Neuronal stem cell (in vitro differentiated cells): ENCODE measurements around the gene VAMP4.
"Not testable (repeated sequence)": the region's sequence is repeated elsewhere in the genome, so short reads cannot be mapped to it uniquely, and the experiment has no call there.

Source experiments
- DNase-seq: peaks from one replicate; pipeline ENCODE4 v3.0.0-alpha.2; 2013; ENCODE audit warnings: low spot score
- H2AFZ ChIP-seq: one replicate; pipeline ENCODE4 v1.6.1; 2013; ENCODE audit warnings: mild to moderate bottlenecking, low read length, inconsistent platforms
- H2AK5ac ChIP-seq: 2 replicates; pipeline ENCODE4 v1.6.1; 2013; ENCODE audit warnings: low read depth, mild to moderate bottlenecking, inconsistent platforms, low read length, moderate library complexity, mixed read lengths
- H2BK120ac ChIP-seq: 2 replicates; pipeline ENCODE4 v1.6.1; 2013; ENCODE audit warnings: low read depth, mild to moderate bottlenecking, inconsistent platforms, low read length, moderate library complexity, mixed read lengths
- H2BK12ac ChIP-seq: one replicate; pipeline ENCODE4 v1.6.1; 2013; ENCODE audit warnings: low read length, inconsistent platforms
- H2BK15ac ChIP-seq: 2 replicates; pipeline ENCODE4 v1.6.1; 2013; ENCODE audit warnings: mild to moderate bottlenecking, low read length, inconsistent platforms, mixed read lengths
- H2BK5ac ChIP-seq: one replicate; pipeline ENCODE4 v1.6.1; 2013; ENCODE audit warnings: inconsistent platforms, mild to moderate bottlenecking, low read length, moderate library complexity
- H3K14ac ChIP-seq: one replicate; pipeline ENCODE4 v1.6.1; 2013; ENCODE audit warnings: low read length, inconsistent platforms
- H3K18ac ChIP-seq: 2 replicates; pipeline ENCODE4 v1.6.1; 2013; ENCODE audit warnings: low read length, inconsistent platforms
- H3K23ac ChIP-seq: 2 replicates; pipeline ENCODE4 v1.6.1; 2013; ENCODE audit warnings: low read depth, mild to moderate bottlenecking, mixed read lengths, low read length, inconsistent platforms; ENCODE audit not compliant: poor library complexity
- H3K27ac ChIP-seq: replicated peaks from 3 replicates; pipeline ENCODE4 v1.5.1; 2013; ENCODE audit warnings: low read length, inconsistent platforms
- H3K27me3 ChIP-seq, 3 experiments: 2 replicates each; pipeline ENCODE4 v1.6.1; 2013; ENCODE audit warnings: low read length in 3 of 3, mild to moderate bottlenecking in 2 of 3, inconsistent platforms in 1 of 3, low read depth in 1 of 3, mixed read lengths in 1 of 3, moderate library complexity in 1 of 3; ENCODE audit not compliant: control insufficient read depth in 3 of 3, insufficient read depth in 3 of 3
- H3K36me3 ChIP-seq, 2 donors: replicated peaks in 1 of 2; 2 replicates each; pipeline ENCODE4 v1.6.1; 2013; ENCODE audit warnings: low read length in 2 of 2; ENCODE audit not compliant: control insufficient read depth in 2 of 2, insufficient read depth in 2 of 2
- H3K4ac ChIP-seq: 2 replicates; pipeline ENCODE4 v1.6.1; 2013; ENCODE audit warnings: inconsistent platforms, mild to moderate bottlenecking, low read length, moderate library complexity
- H3K4me1 ChIP-seq, 2 donors: 1 replicate in 1 of 2; 2 replicates in 1 of 2; pipeline ENCODE4 v1.6.1; 2013; ENCODE audit warnings: low read length in 2 of 2, low read depth in 1 of 2; ENCODE audit not compliant: control insufficient read depth in 2 of 2, insufficient read depth in 1 of 2
- H3K4me2 ChIP-seq: one replicate; pipeline ENCODE4 v1.6.1; 2013; ENCODE audit warnings: mild to moderate bottlenecking, low read length, inconsistent platforms; ENCODE audit not compliant: insufficient read depth, poor library complexity, severe bottlenecking
- H3K4me3 ChIP-seq, 2 donors: 2 replicates each; pipeline ENCODE4 v1.5.1; 2013; ENCODE audit warnings: low read length in 2 of 2, mild to moderate bottlenecking in 2 of 2, inconsistent platforms in 1 of 2, moderate library complexity in 1 of 2
- H3K79me1 ChIP-seq: one replicate; pipeline ENCODE4 v1.6.1; 2013; ENCODE audit warnings: low read depth, mild to moderate bottlenecking, inconsistent platforms, low read length, moderate library complexity
- H3K9ac ChIP-seq: one replicate; pipeline ENCODE4 v1.6.1; 2013; ENCODE audit warnings: mild to moderate bottlenecking, low read depth, low read length, inconsistent platforms; ENCODE audit not compliant: poor library complexity
- H3K9me3 ChIP-seq, 2 donors: replicated peaks in 1 of 2; 2 replicates each; pipeline versions ENCODE3 to v1.6.1; 2013; ENCODE audit warnings: low read length in 2 of 2, mild to moderate bottlenecking in 2 of 2, inconsistent platforms in 1 of 2, low read depth in 1 of 2, mixed read lengths in 1 of 2, moderate library complexity in 1 of 2; ENCODE audit not compliant: control insufficient read depth in 2 of 2, insufficient read depth in 1 of 2
- H4K8ac ChIP-seq: one replicate; pipeline ENCODE4 v1.6.1; 2013; ENCODE audit warnings: low read depth, mild to moderate bottlenecking, inconsistent platforms, low read length, moderate library complexity
- H4K91ac ChIP-seq: one replicate; pipeline ENCODE4 v1.6.1; 2013; ENCODE audit warnings: low read length, low read depth, mild to moderate bottlenecking, inconsistent platforms; ENCODE audit not compliant: poor library complexity
- WGBS, 2 donors: extraction: QIAGEN DNeasy Blood & Tissue Kit; methylation state at CpG; one replicate each; pipeline ENCODE4 v1.1.7; 2013; ENCODE audit warnings: missing lambda C conversion rate in 2 of 2, mixed read lengths in 1 of 2; ENCODE audit not compliant: insufficient read length in 2 of 2, insufficient replicate concordance in 1 of 2; ENCODE audit errors: extremely low coverage in 2 of 2; 5-methylcytosine and 5-hydroxymethylcytosine counted together

The VAMP4 gene

DNA sequence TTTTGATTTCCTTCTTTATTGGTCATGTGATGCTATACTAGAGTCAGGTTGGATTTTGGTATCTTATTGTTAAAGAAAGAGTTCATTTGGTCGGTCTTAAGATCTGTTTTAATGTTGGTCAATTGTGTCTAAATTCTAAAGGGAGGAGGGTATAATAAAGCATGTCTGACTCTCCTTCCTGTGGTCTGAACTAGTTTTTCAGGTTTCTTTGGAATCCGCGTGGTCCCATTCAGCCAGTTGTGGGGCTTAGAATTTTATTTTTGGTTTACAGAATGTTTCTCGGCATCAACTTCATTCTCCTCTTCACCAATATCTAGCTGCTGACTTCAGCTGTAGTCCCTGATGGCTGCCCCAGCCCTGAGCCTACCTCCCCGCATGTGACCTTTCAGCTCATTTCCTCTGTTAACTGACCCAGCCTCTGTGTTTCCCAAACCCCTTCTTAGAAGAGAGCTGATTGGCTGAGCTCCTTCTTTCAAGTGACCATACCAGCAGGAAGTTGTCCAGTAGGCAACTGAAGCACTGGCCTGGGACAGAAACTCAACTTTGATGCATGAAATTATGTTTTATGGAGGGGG is 80.7 kb downstream of the VAMP4 start:
- H2AK5ac ChIP-seq, result no peak overlapping the region
- H2BK120ac ChIP-seq, result no peak overlapping the region
- H2AFZ ChIP-seq, result peak overlapping the region; percentile 81
- DNase-seq, result no peak
- H3K18ac ChIP-seq, result no peak overlapping the region
- H2BK12ac ChIP-seq, result no peak overlapping the region
- H3K79me1 ChIP-seq, result no peaks in the 10 kb centered on the region
- no peak overlapping the region for H3K4ac ChIP-seq
- no peak overlapping the region for H3K4me2 ChIP-seq
- no peak overlapping the region for H2BK5ac ChIP-seq
- H3K4me1 ChIP-seq, result peaks cover 0 to 4% of the 10 kb centered on the region in 2 donors
- H3K4me3 ChIP-seq, result no peak overlapping the region
- H3K9ac ChIP-seq, result no peak overlapping the region
- H3K23ac ChIP-seq, result no peak overlapping the region
- no peak overlapping the region for H4K8ac ChIP-seq
- H4K91ac ChIP-seq, result no peak overlapping the region
- WGBS, 2 donors, result no CpG with 5 or more reads among the region's 5 CpGs
- H3K27me3 ChIP-seq, result peaks cover 0 to 11% (median 0%) of the 10 kb centered on the region in 3 experiments
- no peak overlapping the region for H3K27ac ChIP-seq
- H3K9me3 ChIP-seq, result no peaks in the 10 kb centered on the region
- no peaks in the 10 kb centered on the region for H3K36me3 ChIP-seq
- no peak overlapping the region for H2BK15ac ChIP-seq
- no peak overlapping the region for H3K14ac ChIP-seq

DNA sequence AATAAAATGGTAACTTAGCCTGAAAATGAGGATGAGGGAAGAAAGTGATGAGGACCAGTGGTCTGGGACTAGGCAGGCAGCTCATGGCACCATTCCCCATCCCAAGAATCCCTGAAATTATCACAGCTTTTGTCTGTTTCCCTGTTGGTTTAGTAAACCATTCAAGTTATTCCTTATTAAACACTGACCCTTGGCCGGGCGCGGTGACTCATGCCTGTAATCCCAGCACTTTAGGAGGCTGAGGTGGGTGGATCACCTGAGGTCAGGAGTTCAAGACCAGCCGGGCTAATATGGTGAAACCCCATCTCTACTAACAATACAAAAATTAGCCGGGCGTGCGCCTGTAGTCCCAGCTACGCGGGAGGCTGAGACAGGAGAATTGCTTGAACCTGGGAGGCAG is 85.7 kb downstream of the VAMP4 start:
- H3K4me1 ChIP-seq, H3K27ac ChIP-seq, H3K4ac ChIP-seq, H3K4me3 ChIP-seq, H3K9me3 ChIP-seq, H3K23ac ChIP-seq, H3K27me3 ChIP-seq, H2BK12ac ChIP-seq, H3K14ac ChIP-seq, H2BK120ac ChIP-seq, H3K36me3 ChIP-seq, H3K18ac ChIP-seq, DNase-seq, H4K91ac ChIP-seq, H2BK15ac ChIP-seq, H2BK5ac ChIP-seq, H3K4me2 ChIP-seq, H2AK5ac ChIP-seq, H3K79me1 ChIP-seq, H4K8ac ChIP-seq, H3K9ac ChIP-seq: not testable (repeated sequence)
- H2AFZ ChIP-seq, result peak overlapping the region; percentile 74
- WGBS, 2 donors, result no CpG with 5 or more reads among the region's 9 CpGs

DNA sequence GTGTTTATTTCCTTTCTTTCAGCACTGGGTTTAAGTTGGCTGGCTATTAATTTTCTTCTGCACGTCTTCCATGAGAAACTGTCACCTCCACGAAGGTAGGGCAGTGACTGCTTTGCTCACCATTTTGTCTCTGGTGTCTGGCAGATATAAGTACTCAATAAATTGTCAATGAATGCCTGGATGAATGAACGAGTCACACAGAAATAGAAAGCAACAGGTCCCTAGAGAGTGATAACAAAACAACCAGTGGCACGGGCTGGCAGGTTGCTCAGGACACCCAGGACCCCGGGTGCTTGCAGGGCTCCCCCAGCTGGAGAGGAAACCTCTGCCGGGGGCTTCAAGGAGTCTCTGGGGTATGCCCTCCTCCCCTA is 86.1 kb downstream of the VAMP4 start:
- H4K91ac ChIP-seq, result no peak overlapping the region
- peak overlapping the region; percentile 74 for H2AFZ ChIP-seq
- no peak overlapping the region for H3K14ac ChIP-seq
- H3K9ac ChIP-seq, result no peak overlapping the region
- H2BK120ac ChIP-seq, result no peak overlapping the region
- H2AK5ac ChIP-seq, result no peak overlapping the region
- no peak overlapping the region for H2BK5ac ChIP-seq
- H3K4ac ChIP-seq, result no peak overlapping the region
- peaks cover 0 to 11% (median 0%) of the 10 kb centered on the region in 3 experiments for H3K27me3 ChIP-seq
- H3K23ac ChIP-seq, result no peak overlapping the region
- H3K79me1 ChIP-seq, result no peaks in the 10 kb centered on the region
- H3K4me1 ChIP-seq, result peaks cover 0 to 4% of the 10 kb centered on the region in 2 donors
- no peaks in the 10 kb centered on the region for H3K36me3 ChIP-seq
- no peaks in the 10 kb centered on the region for H3K9me3 ChIP-seq
- H3K27ac ChIP-seq, result no peak overlapping the region
- no peak overlapping the region for H3K18ac ChIP-seq
- no peak overlapping the region for H2BK12ac ChIP-seq
- no peak for DNase-seq
- H4K8ac ChIP-seq, result no peak overlapping the region
- no CpG with 5 or more reads among the region's 6 CpGs for WGBS, 2 donors
- H3K4me3 ChIP-seq, result no peak overlapping the region
- H2BK15ac ChIP-seq, result no peak overlapping the region
- H3K4me2 ChIP-seq, result no peak overlapping the region

DNA sequence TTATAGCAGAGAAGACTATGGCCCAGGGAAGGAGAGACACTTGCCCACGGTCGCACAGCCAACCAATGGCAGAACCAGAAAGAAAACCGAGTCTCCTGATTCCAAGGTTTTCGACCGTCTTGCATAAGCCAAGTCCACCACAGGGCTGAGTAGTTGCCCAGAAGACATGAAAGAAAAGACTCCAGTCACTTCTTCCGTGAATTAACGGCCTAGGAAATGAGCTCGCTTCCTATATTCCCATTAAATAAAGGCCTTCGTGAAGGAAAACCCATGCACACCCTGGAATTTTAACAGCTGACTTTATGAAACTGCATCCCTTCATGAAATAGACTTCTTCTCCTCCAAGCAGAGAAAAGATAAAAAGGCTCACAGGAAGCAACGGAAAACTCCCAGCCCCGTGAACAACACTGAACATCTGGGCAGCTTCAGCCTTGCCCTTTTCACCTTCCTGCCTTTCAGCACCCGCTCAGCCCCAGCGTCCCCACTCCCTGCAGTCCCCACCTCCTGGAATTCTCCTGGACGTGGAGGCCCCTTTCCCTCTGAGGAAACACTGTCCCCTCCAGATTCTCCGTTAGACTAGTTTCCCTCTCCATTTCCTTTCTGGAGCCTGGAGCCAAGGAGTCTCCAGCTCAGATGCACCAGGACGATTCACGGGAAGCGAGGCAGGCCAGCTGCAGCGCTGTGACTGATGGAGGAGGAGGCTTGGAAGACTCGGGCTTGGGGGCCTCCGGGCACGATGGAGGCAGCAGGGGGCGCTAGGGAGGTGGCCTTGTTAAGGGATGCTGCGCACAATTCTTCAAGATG is 86.7 kb downstream of the VAMP4 start:
- no peak overlapping the region for H3K14ac ChIP-seq
- H3K4me2 ChIP-seq, result no peak overlapping the region
- peak overlapping the region; percentile 74 for H2AFZ ChIP-seq
- WGBS, 2 donors, result no CpG with 5 or more reads among the region's 24 CpGs
- H3K9ac ChIP-seq, result no peak overlapping the region
- H2BK5ac ChIP-seq, result no peak overlapping the region
- H4K8ac ChIP-seq, result no peak overlapping the region
- H3K36me3 ChIP-seq, result no peaks in the 10 kb centered on the region
- DNase-seq, result no peak
- no peak overlapping the region for H3K4ac ChIP-seq
- no peak overlapping the region for H4K91ac ChIP-seq
- H3K27me3 ChIP-seq, result peaks cover 0 to 15% (median 0%) of the 10 kb centered on the region in 3 experiments
- no peaks in the 10 kb centered on the region for H3K79me1 ChIP-seq
- no peaks in the 10 kb centered on the region for H3K9me3 ChIP-seq
- no peak overlapping the region for H3K4me3 ChIP-seq
- H3K18ac ChIP-seq, result peak overlapping the region; percentile 8
- H3K23ac ChIP-seq, result no peak overlapping the region
- H3K27ac ChIP-seq, result no peak overlapping the region
- H2BK15ac ChIP-seq, result no peak overlapping the region
- peaks cover 0 to 4% of the 10 kb centered on the region in 2 donors for H3K4me1 ChIP-seq
- no peak overlapping the region for H2BK120ac ChIP-seq
- no peak overlapping the region for H2AK5ac ChIP-seq
- no peak overlapping the region for H2BK12ac ChIP-seq
